ENCODE measurements around the gene METTL24. TPM values are rescaled to one million over a fixed set of nuclear protein-coding genes. Genes with fewer than 3 reads are reported as not detected.

METTL24 gene
- total RNA-seq, 1 donor from 2014 or later: 2.3 TPM

DNA sequence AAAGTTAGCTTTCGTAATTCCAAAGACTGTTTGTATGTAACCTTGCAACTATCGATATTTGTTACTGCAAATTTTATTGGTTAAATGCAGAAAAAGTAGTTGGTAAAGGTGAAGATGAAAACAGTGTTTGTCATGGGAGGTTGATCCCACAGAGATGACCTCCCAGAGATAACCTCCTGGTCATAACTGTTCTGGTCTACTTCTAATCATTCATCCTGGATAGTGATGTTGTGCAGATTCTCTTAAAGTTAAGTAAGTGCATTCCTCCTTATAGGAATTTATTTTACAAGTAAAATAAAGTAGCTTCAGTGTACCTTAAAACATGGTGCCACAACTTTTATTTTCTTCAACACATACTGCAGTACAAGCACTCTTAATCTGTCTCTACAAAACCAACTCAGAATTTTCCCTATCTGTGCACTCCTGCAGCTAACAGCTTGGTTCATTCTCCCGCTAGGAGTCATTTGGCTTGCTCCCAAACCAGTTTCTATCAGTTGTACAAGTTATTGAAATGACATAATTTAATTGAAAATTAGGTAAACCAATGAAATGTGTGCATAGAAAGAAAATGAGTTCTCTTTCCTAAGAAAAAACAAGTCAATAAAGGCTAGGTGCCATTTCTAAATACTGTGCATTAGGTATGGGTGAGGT, 19.2 kb downstream of the METTL24 start:
- TF ChIP-seq, protein P1, sequence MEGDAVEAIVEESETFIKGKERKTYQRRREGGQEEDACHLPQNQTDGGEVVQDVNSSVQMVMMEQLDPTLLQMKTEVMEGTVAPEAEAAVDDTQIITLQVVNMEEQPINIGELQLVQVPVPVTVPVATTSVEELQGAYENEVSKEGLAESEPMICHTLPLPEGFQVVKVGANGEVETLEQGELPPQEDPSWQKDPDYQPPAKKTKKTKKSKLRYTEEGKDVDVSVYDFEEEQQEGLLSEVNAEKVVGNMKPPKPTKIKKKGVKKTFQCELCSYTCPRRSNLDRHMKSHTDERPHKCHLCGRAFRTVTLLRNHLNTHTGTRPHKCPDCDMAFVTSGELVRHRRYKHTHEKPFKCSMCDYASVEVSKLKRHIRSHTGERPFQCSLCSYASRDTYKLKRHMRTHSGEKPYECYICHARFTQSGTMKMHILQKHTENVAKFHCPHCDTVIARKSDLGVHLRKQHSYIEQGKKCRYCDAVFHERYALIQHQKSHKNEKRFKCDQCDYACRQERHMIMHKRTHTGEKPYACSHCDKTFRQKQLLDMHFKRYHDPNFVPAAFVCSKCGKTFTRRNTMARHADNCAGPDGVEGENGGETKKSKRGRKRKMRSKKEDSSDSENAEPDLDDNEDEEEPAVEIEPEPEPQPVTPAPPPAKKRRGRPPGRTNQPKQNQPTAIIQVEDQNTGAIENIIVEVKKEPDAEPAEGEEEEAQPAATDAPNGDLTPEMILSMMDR (IDR thresholded peaks at IDR 0.05; ENCODE audit: insufficient read depth, low read length, poor library complexity, severe bottlenecking): no peak
- DNase-seq (ENCODE audit: low read depth): no peak
- H3K27me3 ChIP-seq (ENCODE audit: control insufficient read depth, insufficient read depth, low read length): no peaks in the 10 kb centered on the region
- H3K4me3 ChIP-seq (ENCODE audit: low read depth, low read length): no peak overlapping the region
- no peaks in the 10 kb centered on the region for H3K36me3 ChIP-seq (ENCODE audit: control insufficient read depth, insufficient read depth, low read length)

DNA sequence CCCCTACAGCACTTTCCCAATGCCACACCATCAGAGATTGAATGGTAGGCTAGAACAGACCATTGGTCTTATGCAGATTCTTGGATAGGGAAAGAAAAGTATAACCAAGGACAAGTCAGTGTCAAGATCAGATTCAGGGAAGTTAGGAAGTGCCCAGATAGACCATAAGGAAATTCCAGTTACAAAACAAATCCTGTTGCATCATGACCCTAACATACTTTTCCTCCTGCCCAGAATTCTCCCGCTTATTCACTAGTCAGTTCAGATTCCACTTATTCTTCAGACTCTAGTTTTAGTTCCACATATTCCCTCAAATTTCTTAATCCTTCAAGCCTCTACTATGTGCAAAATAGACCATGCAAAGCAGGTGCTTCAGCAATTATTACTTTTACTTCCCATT, 20.7 kb downstream of the METTL24 start:
- TF ChIP-seq, protein P1 (IDR thresholded peaks at IDR 0.05; ENCODE audit: insufficient read depth, low read length, poor library complexity, severe bottlenecking): no peak
- no peaks in the 10 kb centered on the region for H3K36me3 ChIP-seq (ENCODE audit: control insufficient read depth, insufficient read depth, low read length)

DNA sequence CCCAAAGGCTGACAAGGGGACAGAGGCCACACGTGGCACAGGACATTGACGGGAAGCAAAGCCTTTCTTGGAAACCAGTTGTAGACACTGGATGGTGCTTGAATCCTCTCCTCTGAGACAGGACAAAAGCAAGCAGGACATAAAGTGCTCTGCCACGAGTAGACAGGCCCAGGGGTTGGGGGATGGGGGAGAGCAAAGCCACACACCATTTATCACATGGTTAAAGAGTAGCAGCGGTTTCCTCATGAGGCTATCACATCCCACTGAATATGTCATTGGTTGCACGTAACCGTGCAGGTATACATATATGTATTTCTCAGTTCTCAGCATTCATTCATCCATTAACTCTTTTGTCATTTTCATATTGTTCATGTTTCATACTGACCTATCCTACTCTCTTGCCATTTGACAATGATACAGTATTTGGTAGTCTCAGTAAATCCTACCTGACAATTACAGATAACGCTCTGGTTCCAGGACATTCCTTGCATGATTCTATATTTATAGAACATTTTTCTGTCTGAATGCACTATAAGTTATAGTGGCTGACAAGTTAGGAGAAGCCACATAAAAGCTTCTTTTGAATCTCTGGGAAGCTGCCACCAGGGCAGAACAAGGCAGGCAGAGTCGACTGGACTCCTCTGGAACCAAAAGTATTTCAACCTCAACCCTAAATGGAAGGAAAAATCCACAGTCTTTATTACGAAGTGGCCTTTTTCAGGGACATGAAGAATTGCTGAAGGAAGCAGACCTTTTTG, 23.5 kb downstream of the METTL24 start:
- DNase-seq (ENCODE audit: low read depth): no peak
- Histone ChIP-seq H3K4me3 (ENCODE audit: low read depth, low read length) (no peak overlapping the region), H3K27me3 (ENCODE audit: control insufficient read depth, insufficient read depth, low read length) (no peaks in the 10 kb centered on the region), H3K36me3 (ENCODE audit: control insufficient read depth, insufficient read depth, low read length) (no peaks in the 10 kb centered on the region)
- TF ChIP-seq, protein P1 (IDR thresholded peaks at IDR 0.05; ENCODE audit: insufficient read depth, low read length, poor library complexity, severe bottlenecking): no peak

More for the DNA sequence above, 20.7 kb downstream of the METTL24 start:
- DNase-seq (ENCODE audit: low read depth): no peak
- Histone ChIP-seq H3K4me3 (ENCODE audit: low read depth, low read length) (no peak overlapping the region), H3K27me3 (ENCODE audit: control insufficient read depth, insufficient read depth, low read length) (no peaks in the 10 kb centered on the region)

DNA sequence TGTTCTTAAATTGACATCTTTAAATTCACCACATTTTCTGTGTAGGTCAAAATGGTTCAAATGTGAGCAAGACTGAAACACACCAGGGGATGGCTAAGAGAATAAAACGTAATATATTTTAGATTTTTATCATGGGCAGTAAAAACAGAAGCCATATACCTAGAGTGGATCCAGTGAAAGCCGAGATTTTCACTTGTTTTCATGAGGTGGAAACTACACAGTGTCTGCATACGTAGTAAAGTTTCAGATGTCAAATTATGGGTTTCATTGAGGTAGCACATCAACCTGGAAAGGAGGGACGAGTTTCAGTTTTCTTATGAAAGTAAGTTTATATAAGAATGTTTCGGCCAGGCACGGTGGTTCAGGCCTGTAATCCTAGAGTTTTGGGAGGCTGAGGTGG, 25.9 kb downstream of the METTL24 start:
- TF ChIP-seq, protein P1 (IDR thresholded peaks at IDR 0.05; ENCODE audit: insufficient read depth, low read length, poor library complexity, severe bottlenecking): no peak
- Histone ChIP-seq H3K4me3 (ENCODE audit: low read depth, low read length) (no peak overlapping the region), H3K36me3 (ENCODE audit: control insufficient read depth, insufficient read depth, low read length) (no peaks in the 10 kb centered on the region), H3K27me3 (ENCODE audit: control insufficient read depth, insufficient read depth, low read length) (no peaks in the 10 kb centered on the region)
- DNase-seq (ENCODE audit: low read depth): no peak

DNA sequence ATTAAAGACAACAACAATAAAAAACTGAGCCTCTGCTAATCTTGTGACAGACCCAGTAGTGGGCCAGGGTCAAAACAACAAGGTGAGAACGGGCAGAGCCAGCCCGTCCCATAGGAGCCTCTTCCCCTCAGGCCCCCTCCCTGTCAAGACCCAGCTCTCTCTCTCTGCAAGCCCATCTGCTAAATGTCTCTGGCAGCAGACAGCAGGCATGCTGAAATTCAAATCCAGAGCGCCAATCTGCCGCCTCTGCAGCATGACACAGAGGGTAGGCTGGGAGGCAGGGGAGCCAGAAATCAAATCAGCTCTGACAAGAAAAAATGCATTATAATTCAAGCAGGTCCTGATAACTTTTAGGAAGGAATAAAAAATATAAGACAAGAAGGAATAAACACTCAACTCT, 26.3 kb downstream of the METTL24 start:
- no peak overlapping the region for H3K4me3 ChIP-seq (ENCODE audit: low read depth, low read length)
- H3K27me3 ChIP-seq (ENCODE audit: control insufficient read depth, insufficient read depth, low read length): no peaks in the 10 kb centered on the region
- H3K36me3 ChIP-seq (ENCODE audit: control insufficient read depth, insufficient read depth, low read length): no peaks in the 10 kb centered on the region
- no peak for DNase-seq (ENCODE audit: low read depth)
- TF ChIP-seq, protein P1 (IDR thresholded peaks at IDR 0.05; ENCODE audit: insufficient read depth, low read length, poor library complexity, severe bottlenecking): no peak
